ENCODE results near the gene RNF19B. TPM values are rescaled to one million over a fixed set of nuclear protein-coding genes. Genes with fewer than 3 reads are reported as not detected.
A peak's percentile ranks its signal among the peaks of the same experiment; 100 is the strongest.
"Not testable (repeated sequence)": the region's sequence is repeated elsewhere in the genome, so short reads cannot be mapped to it uniquely, and the experiment has no call there.

The RNF19B gene
- total RNA-seq, 1 donor from 2014 or later: 46.8 TPM

GRCh38 chr1:33002006-33002405, 37.4 kb upstream of the RNF19B start:
- H3K4me1 Mint-ChIP-seq: peaks cover 48% of the 10 kb centered on the region
- no peaks in the 10 kb centered on the region for H3K9me3 Mint-ChIP-seq
- no peaks in the 10 kb centered on the region for H3K27me3 Mint-ChIP-seq
- DNase-seq: no peak
- intact Hi-C loops (cut with micrococcal nuclease): no loop called here
- peaks cover 39% of the 10 kb centered on the region for H3K36me3 Mint-ChIP-seq (ENCODE audit: low read depth)
- no peak overlapping the region for H3K27ac Mint-ChIP-seq
- no peak overlapping the region for H3K4me3 Mint-ChIP-seq

- Mint-ChIP-seq H3K27ac (no peak overlapping the region), H3K4me1 (peaks cover 51% of the 10 kb centered on the region), H3K27me3 (no peaks in the 10 kb centered on the region), H3K36me3 (ENCODE audit: low read depth) (peaks cover 35% of the 10 kb centered on the region), H3K9me3 (no peaks in the 10 kb centered on the region), H3K4me3 (no peak overlapping the region)
- peak; percentile 63 for DNase-seq
- intact Hi-C loops (cut with micrococcal nuclease): no loop called here
Measured at GRCh38 chr1:33001282-33001681, 36.7 kb upstream of the RNF19B start.

GRCh38 chr1:33000427-33001026, 35.9 kb upstream of the RNF19B start:
- Mint-ChIP-seq H3K4me1 (peaks cover 46% of the 10 kb centered on the region), H3K4me3 (no peak overlapping the region), H3K36me3 (ENCODE audit: low read depth) (peaks cover 31% of the 10 kb centered on the region), H3K9me3 (no peaks in the 10 kb centered on the region), H3K27ac (peak overlapping the region; percentile 23), H3K27me3 (no peaks in the 10 kb centered on the region)
- intact Hi-C loops (cut with micrococcal nuclease): no loop called here
- DNase-seq: no peak

GRCh38 chr1:32998997-32999396, 34.4 kb upstream of the RNF19B start:
- no peak for DNase-seq
- Mint-ChIP-seq H3K4me3 (no peak overlapping the region), H3K27ac (no peak overlapping the region), H3K27me3 (no peaks in the 10 kb centered on the region), H3K36me3 (ENCODE audit: low read depth) (peaks cover 22% of the 10 kb centered on the region), H3K9me3 (no peaks in the 10 kb centered on the region), H3K4me1 (peaks cover 41% of the 10 kb centered on the region)
- intact Hi-C loops (cut with micrococcal nuclease): no loop called here

GRCh38 chr1:32998064-32998463, 33.5 kb upstream of the RNF19B start:
- no peak for DNase-seq
- intact Hi-C loops (cut with micrococcal nuclease): no loop called here
- no peaks in the 10 kb centered on the region for H3K9me3 Mint-ChIP-seq
- peaks cover 46% of the 10 kb centered on the region for H3K4me1 Mint-ChIP-seq
- H3K27me3 Mint-ChIP-seq: no peaks in the 10 kb centered on the region
- peaks cover 22% of the 10 kb centered on the region for H3K36me3 Mint-ChIP-seq (ENCODE audit: low read depth)
- peak overlapping the region; percentile 22 for H3K4me3 Mint-ChIP-seq
- peak overlapping the region; percentile 81 for H3K27ac Mint-ChIP-seq

- peaks cover 16% of the 10 kb centered on the region for H3K36me3 Mint-ChIP-seq (ENCODE audit: low read depth)
- peaks cover 49% of the 10 kb centered on the region for H3K4me1 Mint-ChIP-seq
- no peak for DNase-seq
- no peaks in the 10 kb centered on the region for H3K9me3 Mint-ChIP-seq
- intact Hi-C loops (cut with micrococcal nuclease): no loop called here
- no peaks in the 10 kb centered on the region for H3K27me3 Mint-ChIP-seq
- H3K27ac Mint-ChIP-seq: peak overlapping the region; percentile 81
- no peak overlapping the region for H3K4me3 Mint-ChIP-seq
Measured at GRCh38 chr1:32997381-32997891, 32.8 kb upstream of the RNF19B start.

GRCh38 chr1:32993324-32993636, 28.7 kb upstream of the RNF19B start:
- not testable (repeated sequence) for DNase-seq; H3K4me3 Mint-ChIP-seq; H3K27me3 Mint-ChIP-seq; H3K36me3 Mint-ChIP-seq (ENCODE audit: low read depth); H3K9me3 Mint-ChIP-seq
- peak overlapping the region; percentile 82 for H3K27ac Mint-ChIP-seq
- intact Hi-C loops (cut with micrococcal nuclease): loop anchor here (2.0 kb wide), 4 partner anchors 14 to 54 kb away; partner anchors contain the start of genes AK2 and RNF19B
- H3K4me1 Mint-ChIP-seq: peaks cover 70% of the 10 kb centered on the region

- Mint-ChIP-seq H3K27me3 (no peaks in the 10 kb centered on the region), H3K9me3 (no peaks in the 10 kb centered on the region), H3K36me3 (ENCODE audit: low read depth) (peaks cover 6% of the 10 kb centered on the region), H3K4me1 (peaks cover 68% of the 10 kb centered on the region), H3K27ac (peak overlapping the region; percentile 82), H3K4me3 (peak overlapping the region; percentile 68)
- intact Hi-C loops (cut with micrococcal nuclease): loop anchor here (2.0 kb wide), 4 partner anchors 14 to 54 kb away; partner anchors contain the start of genes AK2 and RNF19B
- DNase-seq: peak; percentile 92
Measured at GRCh38 chr1:32992489-32993323, 28.1 kb upstream of the RNF19B start.

- peaks cover 8% of the 10 kb centered on the region for H3K36me3 Mint-ChIP-seq (ENCODE audit: low read depth)
- intact Hi-C loops (cut with micrococcal nuclease): loop anchor here (2.0 kb wide), 4 partner anchors 15 to 53 kb away; partner anchors contain the start of genes AK2 and RNF19B
- H3K4me1 Mint-ChIP-seq: peaks cover 64% of the 10 kb centered on the region
- peak overlapping the region; percentile 68 for H3K4me3 Mint-ChIP-seq
- H3K9me3 Mint-ChIP-seq: no peaks in the 10 kb centered on the region
- peak overlapping the region; percentile 82 for H3K27ac Mint-ChIP-seq
- DNase-seq: no peak
- no peaks in the 10 kb centered on the region for H3K27me3 Mint-ChIP-seq
Measured at GRCh38 chr1:32991819-32992488, 27.3 kb upstream of the RNF19B start.

- no peak for DNase-seq
- Mint-ChIP-seq H3K27ac (peak overlapping the region; percentile 82), H3K9me3 (no peaks in the 10 kb centered on the region), H3K27me3 (no peaks in the 10 kb centered on the region), H3K4me3 (peak overlapping the region; percentile 7), H3K4me1 (peaks cover 62% of the 10 kb centered on the region), H3K36me3 (ENCODE audit: low read depth) (peaks cover 11% of the 10 kb centered on the region)
- intact Hi-C loops (cut with micrococcal nuclease): no loop called here
Measured at GRCh38 chr1:32991386-32991785, 26.8 kb upstream of the RNF19B start.

- Mint-ChIP-seq H3K4me1 (peaks cover 65% of the 10 kb centered on the region), H3K27ac (peak overlapping the region; percentile 82)
- intact Hi-C loops (cut with micrococcal nuclease): no loop called here
Measured at GRCh38 chr1:32990887-32991286, 26.3 kb upstream of the RNF19B start.

GRCh38 chr1:32989160-32990050, 24.8 kb upstream of the RNF19B start:
- Mint-ChIP-seq H3K27ac (peak overlapping the region; percentile 86), H3K27me3 (no peaks in the 10 kb centered on the region), H3K9me3 (no peaks in the 10 kb centered on the region), H3K36me3 (ENCODE audit: low read depth) (peaks cover 16% of the 10 kb centered on the region), H3K4me3 (peak overlapping the region; percentile 80), H3K4me1 (peaks cover 76% of the 10 kb centered on the region)
- peak; percentile 86 for DNase-seq
- intact Hi-C loops (cut with micrococcal nuclease): loop anchor here (1.0 kb wide), 1 partner anchor 8 kb away; no protein-coding TSS in a partner anchor

More at GRCh38 chr1:32990887-32991286, 26.3 kb upstream of the RNF19B start:
- Mint-ChIP-seq H3K4me3 (peak overlapping the region; percentile 73), H3K36me3 (ENCODE audit: low read depth) (peaks cover 15% of the 10 kb centered on the region), H3K27me3 (no peaks in the 10 kb centered on the region), H3K9me3 (no peaks in the 10 kb centered on the region)
- no peak for DNase-seq

GRCh38 chr1:32988665-32989064, 24.1 kb upstream of the RNF19B start:
- no peaks in the 10 kb centered on the region for H3K9me3 Mint-ChIP-seq
- H3K27ac Mint-ChIP-seq: peak overlapping the region; percentile 86
- H3K36me3 Mint-ChIP-seq (ENCODE audit: low read depth): peaks cover 16% of the 10 kb centered on the region
- DNase-seq: no peak
- H3K4me3 Mint-ChIP-seq: peak overlapping the region; percentile 80
- no peaks in the 10 kb centered on the region for H3K27me3 Mint-ChIP-seq
- H3K4me1 Mint-ChIP-seq: peaks cover 81% of the 10 kb centered on the region
- intact Hi-C loops (cut with micrococcal nuclease): loop anchor here (1.0 kb wide), 1 partner anchor 7 kb away; no protein-coding TSS in a partner anchor
